Adrenal gland (tissue), 12 donors: ENCODE results near the gene SHB. TPM values are rescaled to one million over a fixed set of nuclear protein-coding genes. Genes with fewer than 3 reads are reported as not detected.

Experiments used
- DNase-seq, 7 donors: peaks; one replicate each; pipeline ENCODE4 v3.0.0-alpha.2; 2019 to 2020
- H3K27ac ChIP-seq, 5 donors: fragments of 200-600 bp; sonication (generic) in 4 of 5; 1 replicate in 3 of 5; 2 replicates in 2 of 5; pipeline versions ENCODE4 v1.5.1 to v1.8.0; 2016 to 2020; ENCODE audit warnings: mild to moderate bottlenecking in 1 of 5
- H3K27me3 ChIP-seq: fragments of 200-600 bp; 2 replicates; pipeline ENCODE4 v1.8.0; 2021
- H3K36me3 ChIP-seq, 2 donors: fragments of 200-600 bp; replicated peaks in 1 of 2; 1 replicate in 1 of 2; 2 replicates in 1 of 2; pipeline versions ENCODE4 v1.5.1 to v1.8.0; 2018 to 2022
- H3K4me1 ChIP-seq, 2 donors: fragments of 200-600 bp; replicated peaks in 1 of 2; 1 replicate in 1 of 2; 2 replicates in 1 of 2; pipeline versions ENCODE4 v1.5.1 to v1.8.0; 2018 to 2021
- H3K4me3 ChIP-seq, 4 donors: fragments of 200-600 bp; sonication (generic) in 3 of 4; one replicate each; pipeline ENCODE4 v1.5.1; 2016 to 2018
- H3K9me3 ChIP-seq, 3 donors: fragments of 200-600 bp; sonication (generic) in 1 of 3; replicated peaks in 1 of 3; 1 replicate in 2 of 3; 2 replicates in 1 of 3; pipeline versions ENCODE4 v1.5.1 to v1.8.0; 2016 to 2021
- CTCF ChIP-seq, 6 experiments: fragments of 450-650 bp in 4 of 6; fragments of 200-600 bp in 2 of 6; sonication (generic) in 1 of 6; IDR thresholded peaks; 1 replicate in 5 of 6; 2 replicates in 1 of 6; pipeline versions ENCODE4 v1.5.1 to v1.8.0; 2016 to 2021; ENCODE audit warnings: antibody characterized with exemption in 6 of 6, mild to moderate bottlenecking in 2 of 6, moderate library complexity in 1 of 6
- POLR2A ChIP-seq, 2 donors: fragments of 450-650 bp; IDR thresholded peaks; one replicate each; pipeline ENCODE4 v1.6.1; 2017; ENCODE audit warnings: antibody characterized with exemption in 2 of 2, mild to moderate bottlenecking in 2 of 2, moderate library complexity in 1 of 2
- WGBS, 4 donors: extraction: QIAGEN DNeasy Blood & Tissue Kit in 2 of 4; methylation state at CpG; one replicate each; pipeline versions ENCODE4 v1.1.5 to v1.1.7; 2013 to 2017; 5-methylcytosine and 5-hydroxymethylcytosine counted together
- intact Hi-C, 2 donors: fragments of 100-400 bp; cut with DNase I; formaldehyde crosslinking; loops; one replicate each; pipeline versions ENCODE4 v1.14.1 to v1.15.0; 2022 to 2023
- polyA plus RNA-seq, 3 donors: library from polyadenylated mRNA; stranded (reverse); fragments of 200-250 nt in 2 of 3; fragments of 350-450 nt in 1 of 3; fragmentation: Illumina TruSeq in 1 of 3; extraction: RNeasy Lipid Tissue Mini Kit (QIAGEN cat#74804) in 1 of 3; gene quantifications; one replicate each; pipeline ENCODE4 v1.2.3, GENCODE V29; 2013 to 2014
- total RNA-seq, 9 donors: library from RNA; depleted of rRNA in 4 of 9; stranded (reverse); fragments of >200 nt in 4 of 9; fragments of 120-200 nt in 1 of 9; fragmentation: NEBNext Ultra II Directional in 1 of 9; extraction: Animal tissue kit (Norgen Biotek cat#: 25700) in 1 of 9; gene quantifications; one replicate each; pipeline versions ENCODE4 v1.1.0 to v1.2.4, GENCODE V29; 2013 to 2023
- donor health status: healthy with polysubstance abuse.
- donor health status: Bipolar disorder and iron deficiency.
- donor health status: DM: yes; HTN: yes; CAD: no.
- donor health status: DM: no; HTN: no; CAD: no.
- donor health status: DM: no; HTN: no; CAD: no.
- donor health status: DM: yes; HTN: yes; CAD: no.

The SHB gene
- total and polyA plus RNA-seq, 12 donors, result 3.2 to 21.2 (median 11.1) TPM

GRCh38 chr9:37960631-37961030 is 108.4 kb downstream of the SHB start:
- intact Hi-C loops, result no loop called here
- WGBS, 4 donors, result 93 to 100% (median 96%) methylated on average over 1 to 3 of the region's 3 CpGs

GRCh38 chr9:37959976-37960375 is 109.1 kb downstream of the SHB start:
- no peaks in the 10 kb centered on the region for H3K9me3 ChIP-seq
- H3K27me3 ChIP-seq, result no peaks in the 10 kb centered on the region
- no peak overlapping the region for H3K27ac ChIP-seq
- peaks cover 4 to 20% of the 10 kb centered on the region in 2 donors for H3K4me1 ChIP-seq
- no peak overlapping the region for H3K4me3 ChIP-seq
- intact Hi-C loops, result no loop called here
- TF ChIP-seq CTCF (IDR thresholded peaks at IDR 0.05) (no peak), POLR2A (IDR thresholded peaks at IDR 0.05) (no peak)
- 56 to 80% (median 70%) methylated on average over 4 of the region's 4 CpGs for WGBS, 4 donors
- DNase-seq, result no peak
- H3K36me3 ChIP-seq, result no peaks in the 10 kb centered on the region

More at GRCh38 chr9:37960631-37961030, 108.4 kb downstream of the SHB start:
- DNase-seq, result no peak
- Histone ChIP-seq H3K4me3 (no peak overlapping the region), H3K4me1 (peaks cover 4 to 22% of the 10 kb centered on the region in 2 donors), H3K36me3 (no peaks in the 10 kb centered on the region), H3K27ac (no peak overlapping the region), H3K9me3 (no peaks in the 10 kb centered on the region), H3K27me3 (no peaks in the 10 kb centered on the region)
- TF ChIP-seq POLR2A (IDR thresholded peaks at IDR 0.05) (no peak), CTCF (IDR thresholded peaks at IDR 0.05) (no peak)

GRCh38 chr9:37958154-37958553 is 110.9 kb downstream of the SHB start:
- intact Hi-C loops, result no loop called here
- peaks cover 4 to 23% of the 10 kb centered on the region in 2 donors for H3K4me1 ChIP-seq
- no peak overlapping the region for H3K27ac ChIP-seq
- WGBS, 4 donors, result 90 to 93% (median 93%) methylated on average over 7 to 9 of the region's 9 CpGs
- no peaks in the 10 kb centered on the region for H3K9me3 ChIP-seq
- no peaks in the 10 kb centered on the region for H3K27me3 ChIP-seq
- TF ChIP-seq CTCF (IDR thresholded peaks at IDR 0.05), result no peak
- no peak for TF ChIP-seq POLR2A (IDR thresholded peaks at IDR 0.05)
- no peak for DNase-seq
- H3K4me3 ChIP-seq, result no peak overlapping the region
- peaks cover 0 to 4% of the 10 kb centered on the region in 2 donors for H3K36me3 ChIP-seq

- Histone ChIP-seq H3K27me3 (no peaks in the 10 kb centered on the region), H3K9me3 (no peaks in the 10 kb centered on the region), H3K27ac (peak overlapping the region in 1 of 5 donors; percentile 47), H3K36me3 (peaks cover 0 to 4% of the 10 kb centered on the region in 2 donors), H3K4me1 (peaks cover 4 to 28% of the 10 kb centered on the region in 2 donors), H3K4me3 (no peak overlapping the region)
- 72 to 90% (median 81%) methylated on average over 2 of the region's 2 CpGs for WGBS, 4 donors
- intact Hi-C loops, result no loop called here
- DNase-seq, result no peak
- no peak for TF ChIP-seq CTCF (IDR thresholded peaks at IDR 0.05)
- no peak for TF ChIP-seq POLR2A (IDR thresholded peaks at IDR 0.05)
Measured at GRCh38 chr9:37957664-37957953, 111.4 kb downstream of the SHB start.
